DMS153 treated with DMSO at 0.1 percent for 48 hours (cell line): ENCODE results near the gene AEBP1.

Experiments used
- DNase-seq: peaks from one replicate; lab custom pipeline; 2025; ENCODE audit not compliant: unreplicated experiment; lab: John Stamatoyannopoulos, UW

Gene AEBP1

DNA sequence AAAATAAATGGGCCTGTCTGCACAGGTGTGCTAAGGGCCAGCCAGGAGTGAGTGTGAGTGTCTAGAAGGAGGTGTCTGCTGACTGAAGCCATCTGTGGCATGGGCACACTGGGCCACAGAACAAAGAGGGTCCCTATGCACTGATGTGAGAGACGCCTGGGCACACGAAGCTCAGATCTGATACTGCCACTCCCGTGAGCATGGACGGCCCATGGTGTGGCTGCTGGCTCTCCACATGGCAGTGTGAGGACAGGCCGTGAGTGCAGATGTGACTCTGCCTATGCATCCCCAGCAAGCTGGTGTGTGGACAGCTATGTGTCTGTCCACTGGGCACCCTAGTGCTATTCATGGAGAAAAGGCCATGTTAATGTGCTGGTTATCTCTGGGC lies 49.8 kb downstream of the AEBP1 start:
- no peak for DNase-seq

DNA sequence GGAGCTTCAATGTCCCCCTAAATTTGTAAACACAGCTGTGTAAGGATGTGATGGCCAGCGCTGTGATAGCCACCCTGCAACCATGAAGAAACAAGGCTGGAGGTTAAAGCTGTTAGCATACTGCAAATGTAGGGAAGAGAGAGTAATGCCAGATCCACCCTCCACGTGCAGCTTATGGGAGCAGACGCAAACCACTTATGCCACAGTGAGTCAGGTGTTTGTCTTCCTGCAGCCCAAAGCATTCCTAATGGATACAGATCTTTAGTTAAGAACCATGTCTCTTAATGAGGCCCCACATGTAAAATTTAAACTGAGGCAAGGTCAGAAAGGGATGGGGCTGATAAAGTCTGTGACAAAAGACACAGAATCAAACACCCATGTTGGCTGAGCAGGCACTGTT lies 50.6 kb downstream of the AEBP1 start:
- DNase-seq, result no peak

DNA sequence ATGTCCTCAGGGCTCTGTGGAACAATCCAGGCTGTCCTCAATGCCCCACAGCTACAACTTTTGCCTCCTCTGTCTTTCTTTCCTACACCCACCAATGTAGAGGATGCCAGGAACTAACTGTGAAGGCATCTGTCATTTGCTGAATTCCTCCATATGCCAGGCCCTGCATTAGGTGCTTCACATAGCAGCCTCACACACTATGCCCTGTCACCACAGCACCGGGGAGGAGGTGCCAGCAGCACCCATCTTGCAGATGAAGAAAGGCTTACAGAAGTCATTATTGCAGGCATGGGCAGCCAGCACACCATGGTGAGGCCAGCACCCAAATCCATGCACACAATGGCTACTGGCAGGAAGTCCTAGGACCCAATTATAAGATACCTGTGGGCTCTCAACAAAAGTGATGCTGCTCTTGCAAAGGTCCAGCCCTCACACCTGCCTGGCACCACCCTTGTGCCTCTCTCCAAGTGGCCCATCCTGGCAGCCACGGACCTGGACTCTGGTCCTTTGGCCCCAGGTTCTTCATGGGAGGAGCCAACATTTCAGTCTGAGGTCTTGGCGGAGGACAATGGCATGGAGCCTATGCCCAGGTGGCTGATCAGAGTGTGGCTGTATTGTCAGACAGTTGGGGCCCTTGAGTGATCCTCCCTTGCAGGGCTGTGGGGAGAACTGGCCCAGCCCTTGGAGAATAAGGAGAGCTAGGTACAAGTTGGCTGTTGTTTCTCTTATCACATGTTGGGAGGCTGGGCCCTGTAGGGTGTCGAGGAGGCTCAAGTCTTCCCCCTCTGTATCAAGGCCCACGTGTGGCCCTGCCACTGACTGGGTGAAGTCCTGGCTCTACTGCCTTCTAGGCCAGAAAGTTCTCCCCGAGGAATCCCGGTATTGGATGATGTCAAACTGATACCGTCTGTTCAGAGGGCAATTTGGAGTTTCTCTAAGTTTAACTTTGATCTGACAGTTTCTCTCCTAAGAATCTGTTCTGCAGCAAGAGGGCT lies 51.3 kb downstream of the AEBP1 start:
- no peak for DNase-seq

DNA sequence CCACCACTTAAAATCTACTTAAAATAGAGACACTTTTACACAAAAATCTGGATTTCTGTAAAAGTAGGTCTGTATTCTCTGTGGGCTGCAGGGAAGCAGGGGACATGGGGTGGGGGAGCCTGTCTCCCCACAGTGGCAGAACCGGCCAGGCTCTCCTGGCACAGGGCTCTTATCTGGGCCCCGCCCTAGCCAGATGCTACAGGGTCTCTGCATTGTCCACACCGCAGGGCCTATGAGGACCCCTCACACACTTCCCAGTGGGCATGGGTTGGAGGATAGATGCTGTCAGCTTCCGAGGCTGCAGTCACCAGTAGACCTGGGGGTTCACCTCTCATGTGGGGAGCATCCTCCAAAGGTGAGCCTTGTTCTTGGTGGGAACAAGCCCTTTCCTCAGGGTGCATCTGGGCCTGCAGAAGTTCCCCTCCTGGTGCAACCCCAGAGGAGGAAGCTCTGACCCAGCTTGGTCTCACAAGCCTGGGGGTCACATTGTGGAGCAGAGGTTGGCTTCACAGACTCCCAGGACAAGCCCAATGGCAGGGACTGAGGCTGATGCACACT lies 52.4 kb downstream of the AEBP1 start:
- no peak for DNase-seq

DNA sequence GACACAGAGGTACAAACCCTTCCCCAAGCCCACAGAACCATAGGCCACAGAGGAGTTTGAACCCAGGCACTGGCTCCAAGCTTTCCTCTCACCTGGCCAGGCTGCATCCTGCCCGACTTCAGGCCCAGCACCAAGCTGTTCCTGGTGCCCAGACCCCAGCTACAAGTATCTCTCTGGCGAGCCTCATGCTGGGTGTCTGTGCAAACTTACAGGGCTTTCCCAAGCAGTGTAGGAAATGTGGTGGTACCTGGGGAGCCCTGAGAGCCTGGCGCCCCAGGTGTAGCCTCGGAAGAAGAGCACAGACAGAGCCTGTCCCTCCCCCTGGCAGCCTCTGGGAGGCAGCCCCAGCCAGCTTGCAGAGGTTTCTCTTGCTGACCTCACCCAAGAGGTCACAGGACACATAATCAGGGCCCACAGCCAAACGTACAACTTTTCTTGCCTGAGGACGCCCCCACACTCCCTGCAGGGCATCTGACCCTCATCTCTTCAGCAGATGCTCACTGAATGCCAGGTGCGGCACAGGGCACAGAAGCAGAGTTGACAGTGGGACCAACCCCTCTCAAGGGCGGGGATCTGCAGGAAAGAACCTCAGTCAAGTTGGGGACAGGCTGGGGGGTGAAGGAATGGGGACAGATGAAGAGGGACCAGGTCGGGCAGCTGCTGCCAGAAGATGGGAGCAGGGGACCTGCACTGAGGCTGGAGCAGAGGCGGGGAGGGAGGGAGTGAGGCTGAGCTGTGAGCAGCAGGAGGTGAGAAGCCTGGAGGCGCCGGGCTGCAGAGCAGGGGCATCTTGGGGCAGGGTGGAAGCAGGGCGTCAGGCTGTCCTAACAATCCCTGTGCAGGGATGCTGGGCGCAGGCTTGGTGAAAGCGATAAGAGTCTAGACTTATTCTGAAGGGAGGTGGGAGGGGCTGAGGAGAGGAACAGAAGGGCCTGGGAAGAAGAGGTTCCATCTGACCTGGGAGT lies 53.3 kb downstream of the AEBP1 start:
- DNase-seq, result no peak

DNA sequence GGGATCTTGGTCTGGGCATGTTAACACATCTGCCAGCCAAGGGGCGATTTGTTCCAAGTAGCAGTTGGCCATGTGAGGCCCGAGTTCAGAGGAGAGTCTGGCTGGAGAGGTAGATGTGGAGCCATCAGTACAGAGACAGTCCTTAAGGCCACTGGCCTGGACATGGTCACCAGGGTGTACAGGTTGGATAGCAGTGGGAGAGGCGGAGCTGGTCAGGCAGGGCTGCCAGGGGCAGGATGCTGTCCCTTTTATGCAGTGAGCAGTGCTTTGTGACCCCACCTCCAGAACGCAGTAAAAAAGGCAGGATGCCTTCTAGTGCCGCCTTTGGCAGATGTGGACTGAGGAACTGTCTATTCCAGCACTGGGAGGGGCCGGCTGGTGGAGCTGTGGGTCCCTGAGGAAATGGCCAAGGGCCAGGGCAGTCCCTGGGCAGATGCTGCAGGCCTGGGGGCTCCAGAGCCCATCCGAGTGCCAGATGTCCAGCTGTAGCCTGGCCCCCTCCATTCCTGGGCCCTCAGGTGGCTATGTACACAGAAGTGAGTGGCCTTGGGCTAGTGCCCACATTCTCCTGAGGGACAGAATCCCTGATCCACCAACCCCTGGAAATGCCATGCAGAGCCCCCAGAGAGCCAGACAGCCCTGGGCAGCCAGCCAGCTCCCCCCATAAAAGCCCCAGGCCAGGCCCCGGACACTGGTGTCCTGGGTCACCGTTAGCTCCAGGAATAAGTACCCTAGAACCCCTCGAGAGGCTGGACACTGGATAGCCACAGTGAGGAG lies 54.1 kb downstream of the AEBP1 start:
- DNase-seq, result no peak

DNA sequence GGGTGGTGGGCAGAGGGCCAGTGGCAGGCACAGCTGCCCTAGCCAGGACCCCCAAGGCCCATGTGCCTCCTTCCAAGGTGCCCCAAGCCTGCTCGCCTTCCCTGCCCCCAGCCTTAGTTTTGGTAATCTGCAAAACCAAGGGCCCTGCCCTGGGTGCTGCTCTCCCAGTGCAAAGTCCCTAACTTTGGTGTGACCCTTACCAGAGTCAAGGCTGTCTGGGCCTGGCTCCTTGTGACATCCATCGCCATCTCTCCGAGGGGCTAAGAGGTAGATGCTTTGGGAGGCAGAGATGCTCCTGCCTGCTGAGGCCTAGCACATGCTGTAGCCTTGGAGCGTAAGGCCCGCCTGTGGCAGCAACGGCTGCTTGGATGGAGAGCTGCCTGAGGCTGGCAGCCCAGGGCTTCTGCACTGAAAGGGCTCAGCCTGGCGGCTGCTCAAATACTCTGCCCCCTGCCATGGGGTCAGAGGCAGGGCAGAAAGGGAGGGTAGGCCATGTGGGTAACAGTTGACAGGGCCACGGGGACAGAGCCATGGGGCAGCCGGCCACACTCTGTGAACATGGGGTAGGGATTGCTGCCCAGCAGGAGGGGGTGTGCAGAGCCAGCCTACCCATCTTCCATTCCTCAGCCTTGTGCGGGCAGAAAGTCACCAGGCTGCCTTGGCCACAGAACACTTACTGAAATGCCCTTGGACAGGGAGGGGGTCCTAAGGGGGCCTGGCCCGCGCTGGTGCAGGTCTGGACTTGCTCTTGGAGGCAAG lies 54.9 kb downstream of the AEBP1 start:
- no peak for DNase-seq

DNA sequence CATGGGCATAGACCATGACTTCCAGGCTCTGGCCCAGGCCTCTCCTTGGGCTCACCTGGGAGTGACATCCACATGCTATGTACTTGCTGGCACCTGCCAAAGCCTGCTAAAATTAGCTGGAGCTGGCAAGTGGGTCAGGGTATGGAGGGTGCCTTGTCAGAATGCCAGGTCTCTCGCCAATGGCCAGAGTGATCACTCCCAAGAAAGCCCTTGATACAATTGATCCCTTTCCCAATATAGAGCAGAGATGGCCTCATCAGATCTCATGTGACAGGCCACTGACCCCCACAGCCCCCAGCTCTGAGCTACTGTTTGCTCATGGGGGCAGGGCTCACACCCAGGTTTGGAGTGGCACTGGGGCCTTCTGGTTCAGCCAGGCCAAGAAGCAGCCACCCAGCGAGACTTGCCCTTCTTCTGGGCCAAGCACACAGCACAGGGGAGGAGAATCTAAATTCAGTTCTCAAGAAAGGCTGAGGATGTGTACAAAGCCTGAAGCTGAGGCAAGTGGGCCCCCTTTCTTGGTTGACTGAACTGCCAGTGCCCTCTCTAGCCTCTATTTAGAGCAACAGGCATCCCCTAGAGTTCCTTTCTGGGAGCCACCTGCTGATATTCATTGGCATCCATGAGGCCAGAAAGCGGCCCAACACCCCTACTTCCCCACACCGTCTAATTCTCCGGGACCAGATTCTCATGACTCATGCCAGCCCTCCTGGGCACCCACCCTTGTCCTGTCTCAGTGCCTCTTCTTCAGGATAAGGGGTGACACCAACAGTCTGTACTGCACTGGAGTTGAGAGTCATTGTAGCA lies 55.9 kb downstream of the AEBP1 start:
- no peak for DNase-seq

DNA sequence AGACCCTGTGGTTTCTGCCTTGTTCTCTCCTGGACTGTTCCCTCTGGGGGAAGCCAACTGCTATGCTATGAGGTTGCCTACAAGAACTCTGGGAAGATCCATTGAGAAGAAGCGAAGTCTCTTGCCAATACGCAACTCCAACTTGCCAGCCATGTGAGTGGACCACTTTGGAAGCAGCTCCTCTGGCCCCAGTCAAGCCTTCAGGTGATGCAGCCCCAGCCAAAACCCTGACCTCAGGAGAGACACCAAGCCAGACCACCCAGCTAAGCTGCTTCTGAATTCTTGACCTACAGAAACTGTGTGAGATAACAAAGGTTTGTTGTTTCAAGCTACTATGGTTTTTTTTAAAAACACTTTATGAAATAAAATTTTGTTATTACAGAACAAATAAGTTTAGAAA lies 57.2 kb downstream of the AEBP1 start:
- no peak for DNase-seq

DNA sequence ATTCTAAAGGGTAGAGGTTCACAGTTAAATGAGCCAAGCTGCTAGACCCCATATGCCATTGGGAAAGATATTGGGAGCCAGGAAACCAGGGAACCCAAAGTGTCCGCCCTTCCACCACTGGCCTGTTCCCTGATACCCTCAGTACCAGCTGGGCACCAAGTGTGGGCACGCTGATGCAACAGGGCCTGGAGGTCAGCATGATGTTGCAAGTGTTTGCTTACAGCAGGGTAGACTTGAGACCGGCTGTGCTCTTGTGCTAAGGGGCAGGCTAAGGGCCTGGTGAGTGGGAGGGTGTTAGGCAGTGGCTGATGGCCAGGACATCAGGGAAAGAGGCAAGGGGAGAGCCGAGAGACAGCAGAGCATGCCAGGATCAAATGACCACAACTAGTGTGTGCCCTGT lies 58.0 kb downstream of the AEBP1 start:
- no peak for DNase-seq

DNA sequence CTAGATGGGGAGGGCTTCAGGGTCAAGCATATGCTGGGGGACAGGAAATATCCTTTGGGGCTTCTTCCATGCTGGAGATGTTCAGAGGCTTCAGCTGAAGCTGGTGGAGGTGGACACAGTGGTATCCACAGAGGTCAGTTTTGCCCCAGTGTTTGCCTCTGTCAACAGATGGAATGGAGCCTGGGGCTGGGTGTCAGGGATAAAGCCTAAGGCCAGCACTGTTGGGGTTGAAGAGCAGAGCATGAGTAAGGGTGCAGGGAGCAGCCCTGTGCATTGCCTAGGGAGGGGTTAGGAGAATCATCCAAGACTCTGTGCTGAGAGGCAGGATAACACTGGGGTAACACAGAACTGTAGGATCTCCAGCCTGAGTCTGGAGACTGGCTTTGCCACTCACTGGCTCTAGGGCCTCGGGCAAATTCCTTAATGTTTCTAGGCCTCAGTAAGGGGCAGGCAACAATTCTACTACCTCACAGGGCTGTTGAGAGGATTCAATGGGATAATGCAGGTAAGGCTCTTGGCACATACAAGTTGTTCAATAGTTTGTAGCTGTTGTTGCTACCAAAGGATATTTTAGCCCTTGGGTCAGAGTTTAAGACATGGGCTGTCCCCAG lies 58.7 kb downstream of the AEBP1 start:
- DNase-seq, result no peak

DNA sequence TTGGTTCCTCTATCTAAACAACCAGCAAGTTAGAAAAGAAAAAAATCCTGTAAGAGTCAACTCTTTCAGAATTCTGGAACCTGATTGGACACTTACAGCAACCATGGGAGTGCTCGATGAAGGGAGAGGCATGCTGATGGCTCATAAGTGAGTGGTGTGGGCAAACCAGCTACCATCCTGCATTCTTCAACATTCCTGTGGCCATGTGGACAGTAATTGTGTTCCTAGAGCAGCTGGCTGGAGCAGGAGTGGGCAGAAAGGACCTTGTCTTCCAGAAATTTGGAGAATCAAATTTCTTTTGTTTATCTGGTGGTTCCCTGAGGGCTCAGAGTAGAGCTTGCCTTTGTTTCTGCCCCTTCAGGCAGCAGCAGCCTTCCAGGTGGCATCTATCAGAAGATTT lies 59.4 kb downstream of the AEBP1 start:
- no peak for DNase-seq
